GM23338 (cell line): ENCODE measurements around the gene PXDN. TPM values are rescaled to one million over a fixed set of nuclear protein-coding genes. Genes with fewer than 3 reads are reported as not detected.

ENCODE experiments used
- ATAC-seq: fragments of 200-7000 bp; cut with Tn5 transposase; 3 replicates; pipeline ENCODE4 v1.9.1; 2020
- DNase-seq: peaks from one replicate; pipeline ENCODE4 v3.0.0-alpha.2; 2015; ENCODE audit warnings: low spot score
- H2AFZ ChIP-seq: fragments of 200-600 bp; sonication (generic); 2 replicates; pipeline ENCODE4 v1.8.0; 2016; ENCODE audit warnings: antibody characterized with exemption, mild to moderate bottlenecking, moderate library complexity
- H3F3A ChIP-seq: fragments of 200-600 bp; sonication (generic); replicated peaks from 2 replicates; pipeline ENCODE4 v1.8.0; 2017; ENCODE audit warnings: antibody characterized with exemption, mixed run types, low read depth
- H3K27ac ChIP-seq: fragments of 200-600 bp; sonication (generic); 2 replicates; pipeline ENCODE4 v1.6.1; 2016; ENCODE audit warnings: low read depth
- H3K27me3 ChIP-seq: fragments of 200-600 bp; sonication (generic); 2 replicates; pipeline ENCODE4 v1.8.0; 2016; ENCODE audit warnings: mild to moderate bottlenecking, mixed run types, moderate library complexity; ENCODE audit not compliant: insufficient read depth
- H3K36me3 ChIP-seq: fragments of 200-600 bp; sonication (generic); 2 replicates; pipeline ENCODE4 v1.8.0; 2016; ENCODE audit warnings: mild to moderate bottlenecking; ENCODE audit not compliant: insufficient read depth
- H3K4me1 ChIP-seq: fragments of 200-600 bp; sonication (generic); 2 replicates; pipeline ENCODE4 v1.8.0; 2016; ENCODE audit warnings: mild to moderate bottlenecking, moderate library complexity; ENCODE audit not compliant: insufficient read depth
- H3K4me2 ChIP-seq: fragments of 200-600 bp; sonication (generic); 2 replicates; pipeline ENCODE4 v1.7.1; 2017; ENCODE audit warnings: mixed run types
- H3K4me3 ChIP-seq: fragments of 200-600 bp; sonication (generic); 2 replicates; pipeline ENCODE4 v1.6.1; 2016; ENCODE audit warnings: mixed run types
- H3K79me2 ChIP-seq: fragments of 200-600 bp; sonication (generic); replicated peaks from 2 replicates; pipeline ENCODE4 v1.8.0; 2017; ENCODE audit warnings: mild to moderate bottlenecking; ENCODE audit not compliant: insufficient read depth
- H3K9me2 ChIP-seq: fragments of 200-600 bp; sonication (generic); 2 replicates; pipeline ENCODE4 v1.8.0; 2017; ENCODE audit not compliant: insufficient read depth
- H4K20me1 ChIP-seq: fragments of 200-600 bp; sonication (generic); replicated peaks from 2 replicates; pipeline ENCODE4 v1.8.0; 2017; ENCODE audit warnings: mild to moderate bottlenecking; ENCODE audit not compliant: insufficient read depth
- H3K27ac Mint-ChIP-seq: 2 replicates; pipeline ENCODE4 v1.8.0; 2020; ENCODE audit warnings: inconsistent platforms, mild to moderate bottlenecking, moderate library complexity, mixed read lengths
- H3K27me3 Mint-ChIP-seq: 3 replicates; pipeline ENCODE4 v1.8.0; 2022; ENCODE audit warnings: low read depth, mild to moderate bottlenecking, moderate library complexity, mixed read lengths, inconsistent platforms; ENCODE audit not compliant: insufficient read depth, poor library complexity
- H3K36me3 Mint-ChIP-seq: 3 replicates; pipeline ENCODE4 v1.8.0; 2021; ENCODE audit warnings: low read depth, mild to moderate bottlenecking, inconsistent platforms, moderate library complexity, mixed read lengths
- H3K4me1 Mint-ChIP-seq: 3 replicates; pipeline ENCODE4 v1.8.0; 2020; ENCODE audit warnings: mild to moderate bottlenecking, inconsistent platforms, mixed read lengths
- H3K4me3 Mint-ChIP-seq: 3 replicates; pipeline ENCODE4 v1.8.0; 2021; ENCODE audit warnings: moderate library complexity, mild to moderate bottlenecking, inconsistent platforms, mixed read lengths
- H3K9me3 Mint-ChIP-seq: 3 replicates; pipeline ENCODE4 v1.8.0; 2020; ENCODE audit warnings: moderate library complexity, mild to moderate bottlenecking, inconsistent platforms, mixed read lengths
- CREB1 ChIP-seq: fragments of 250-450 bp; sonication (Bioruptor Pico); IDR thresholded peaks from 2 replicates; pipeline ENCODE4 v1.5.0; 2020; ENCODE audit warnings: low read depth, mild to moderate bottlenecking, moderate library complexity
- CTCF ChIP-seq, 2 experiments: fragments of 200-600 bp in 1 of 2; sonication (generic) in 1 of 2; conservative IDR thresholded peaks; 2 replicates each; pipeline versions ENCODE4 v1.5.1 to v1.6.1; 2016 to 2017; ENCODE audit warnings: antibody characterized with exemption in 2 of 2, low read depth in 2 of 2, mild to moderate bottlenecking in 2 of 2, moderate library complexity in 1 of 2
- ETS1 ChIP-seq: IDR thresholded peaks from 2 replicates; pipeline ENCODE4 v1.6.1; 2016; ENCODE audit warnings: antibody characterized with exemption
- EZH2 ChIP-seq: fragments of 200-600 bp; sonication (generic); IDR thresholded peaks from one replicate; pipeline ENCODE4 v1.8.0; 2017; ENCODE audit warnings: antibody characterized with exemption, mild to moderate bottlenecking, low read depth; ENCODE audit not compliant: unreplicated experiment
- EZH2phosphoT487 ChIP-seq: fragments of 200-600 bp; sonication (generic); IDR thresholded peaks from one replicate; pipeline ENCODE4 v1.8.1; 2018; ENCODE audit warnings: antibody characterized with exemption; ENCODE audit not compliant: unreplicated experiment
- JUNB ChIP-seq: IDR thresholded peaks from one replicate; pipeline ENCODE4 v1.6.1; 2016; ENCODE audit warnings: antibody characterized with exemption; ENCODE audit not compliant: unreplicated experiment
- NANOG ChIP-seq: IDR thresholded peaks from 2 replicates; pipeline ENCODE4 v1.6.1; 2016; ENCODE audit warnings: antibody characterized with exemption, borderline replicate concordance
- POLR2AphosphoS5 ChIP-seq: IDR thresholded peaks from 2 replicates; pipeline ENCODE4 v1.6.1; 2016; ENCODE audit warnings: antibody characterized with exemption, low read depth
- STAT1 ChIP-seq: IDR thresholded peaks from one replicate; pipeline ENCODE4 v1.6.1; 2016; ENCODE audit warnings: antibody characterized with exemption; ENCODE audit not compliant: unreplicated experiment
- ZNF114 ChIP-seq: fragments of 250-450 bp; sonication (Bioruptor Pico); IDR thresholded peaks from 2 replicates; pipeline ENCODE4 v1.5.0; 2020; ENCODE audit warnings: mild to moderate bottlenecking, moderate library complexity
- ZNF331 ChIP-seq: fragments of 250-450 bp; sonication (Bioruptor Pico); IDR thresholded peaks from 2 replicates; pipeline ENCODE4 v1.5.0; 2020; ENCODE audit warnings: low read depth, mild to moderate bottlenecking, moderate library complexity
- polyA plus RNA-seq: library from polyadenylated mRNA; unstranded; fragments of >200 nt; fragmentation: Nextera tagmentation; extraction: Ambion mirVana; gene quantifications from 2 replicates; pipeline ENCODE4 v1.2.1, GENCODE V29; 2016
- total RNA-seq: library from RNA; depleted of rRNA; stranded (reverse); fragments of >200 nt; shearing (Covaris generic); gene quantifications from 2 replicates; pipeline ENCODE4 v1.2.3, GENCODE V29; 2014
- TF ChIP-seq, protein P1 (sequence below): IDR thresholded peaks from one replicate; pipeline ENCODE4 v1.6.1; 2018; ENCODE audit warnings: antibody characterized with exemption; ENCODE audit not compliant: unreplicated experiment
- TF ChIP-seq, protein P2 (sequence below): fragments of 250-450 bp; sonication (Bioruptor Pico); IDR thresholded peaks from 2 replicates; pipeline ENCODE4 v1.5.0; 2020; ENCODE audit warnings: mild to moderate bottlenecking, moderate library complexity

PXDN gene
- total and polyA plus RNA-seq, 2 experiments from 2014 or later = 42.2 to 225 TPM

- Mint-ChIP-seq H3K36me3 (peaks cover 6% of the 10 kb centered on the region; the same call in 1 of the 3 replicates), H3K4me3 (no peak overlapping the region), H3K9me3 (no peaks in the 10 kb centered on the region; the same call in 2 of the 3 replicates), H3K27me3 (peaks cover 2% of the 10 kb centered on the region), H3K27ac (no peak overlapping the region), H3K4me1 (peaks cover 27% of the 10 kb centered on the region)
- H3K27ac ChIP-seq = no peak overlapping the region
- no peaks in the 10 kb centered on the region for H3F3A ChIP-seq
- no peaks in the 10 kb centered on the region; the same call in 1 of the 2 replicates for H3K4me1 ChIP-seq
- no peak overlapping the region for H3K4me3 ChIP-seq
- DNase-seq (no peak), ATAC-seq (no peak)
- H3K4me2 ChIP-seq = no peak overlapping the region
- H4K20me1 ChIP-seq = peaks cover 11% of the 10 kb centered on the region; the same call in 1 of the 2 replicates
- no peaks in the 10 kb centered on the region for H3K36me3 ChIP-seq
- H2AFZ ChIP-seq = no peak overlapping the region
- 0 out of 2 replicates have a peak, but pooled peaks cover 12% of the 10 kb centered on the region for H3K9me2 ChIP-seq
- no peaks in the 10 kb centered on the region for H3K27me3 ChIP-seq
- peaks cover 82% of the 10 kb centered on the region for H3K79me2 ChIP-seq
- TF ChIP-seq EZH2phosphoT487 (no peak), POLR2AphosphoS5 (no peak), CREB1 (CRISPR knock-in tag) (no peak), STAT1 (no peak), JUNB (no peak), ETS1 (no peak), ZNF114 (CRISPR knock-in tag) (no peak), NANOG (no peak), ZNF331 (no peak), EZH2 (no peak), CTCF (conservative IDR thresholded peaks at IDR 0.05; ENCODE audit: low read depth in 2 of 2) (no peak)
- TF ChIP-seq, protein P1, sequence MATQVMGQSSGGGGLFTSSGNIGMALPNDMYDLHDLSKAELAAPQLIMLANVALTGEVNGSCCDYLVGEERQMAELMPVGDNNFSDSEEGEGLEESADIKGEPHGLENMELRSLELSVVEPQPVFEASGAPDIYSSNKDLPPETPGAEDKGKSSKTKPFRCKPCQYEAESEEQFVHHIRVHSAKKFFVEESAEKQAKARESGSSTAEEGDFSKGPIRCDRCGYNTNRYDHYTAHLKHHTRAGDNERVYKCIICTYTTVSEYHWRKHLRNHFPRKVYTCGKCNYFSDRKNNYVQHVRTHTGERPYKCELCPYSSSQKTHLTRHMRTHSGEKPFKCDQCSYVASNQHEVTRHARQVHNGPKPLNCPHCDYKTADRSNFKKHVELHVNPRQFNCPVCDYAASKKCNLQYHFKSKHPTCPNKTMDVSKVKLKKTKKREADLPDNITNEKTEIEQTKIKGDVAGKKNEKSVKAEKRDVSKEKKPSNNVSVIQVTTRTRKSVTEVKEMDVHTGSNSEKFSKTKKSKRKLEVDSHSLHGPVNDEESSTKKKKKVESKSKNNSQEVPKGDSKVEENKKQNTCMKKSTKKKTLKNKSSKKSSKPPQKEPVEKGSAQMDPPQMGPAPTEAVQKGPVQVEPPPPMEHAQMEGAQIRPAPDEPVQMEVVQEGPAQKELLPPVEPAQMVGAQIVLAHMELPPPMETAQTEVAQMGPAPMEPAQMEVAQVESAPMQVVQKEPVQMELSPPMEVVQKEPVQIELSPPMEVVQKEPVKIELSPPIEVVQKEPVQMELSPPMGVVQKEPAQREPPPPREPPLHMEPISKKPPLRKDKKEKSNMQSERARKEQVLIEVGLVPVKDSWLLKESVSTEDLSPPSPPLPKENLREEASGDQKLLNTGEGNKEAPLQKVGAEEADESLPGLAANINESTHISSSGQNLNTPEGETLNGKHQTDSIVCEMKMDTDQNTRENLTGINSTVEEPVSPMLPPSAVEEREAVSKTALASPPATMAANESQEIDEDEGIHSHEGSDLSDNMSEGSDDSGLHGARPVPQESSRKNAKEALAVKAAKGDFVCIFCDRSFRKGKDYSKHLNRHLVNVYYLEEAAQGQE = no peak
- TF ChIP-seq, protein P2, sequence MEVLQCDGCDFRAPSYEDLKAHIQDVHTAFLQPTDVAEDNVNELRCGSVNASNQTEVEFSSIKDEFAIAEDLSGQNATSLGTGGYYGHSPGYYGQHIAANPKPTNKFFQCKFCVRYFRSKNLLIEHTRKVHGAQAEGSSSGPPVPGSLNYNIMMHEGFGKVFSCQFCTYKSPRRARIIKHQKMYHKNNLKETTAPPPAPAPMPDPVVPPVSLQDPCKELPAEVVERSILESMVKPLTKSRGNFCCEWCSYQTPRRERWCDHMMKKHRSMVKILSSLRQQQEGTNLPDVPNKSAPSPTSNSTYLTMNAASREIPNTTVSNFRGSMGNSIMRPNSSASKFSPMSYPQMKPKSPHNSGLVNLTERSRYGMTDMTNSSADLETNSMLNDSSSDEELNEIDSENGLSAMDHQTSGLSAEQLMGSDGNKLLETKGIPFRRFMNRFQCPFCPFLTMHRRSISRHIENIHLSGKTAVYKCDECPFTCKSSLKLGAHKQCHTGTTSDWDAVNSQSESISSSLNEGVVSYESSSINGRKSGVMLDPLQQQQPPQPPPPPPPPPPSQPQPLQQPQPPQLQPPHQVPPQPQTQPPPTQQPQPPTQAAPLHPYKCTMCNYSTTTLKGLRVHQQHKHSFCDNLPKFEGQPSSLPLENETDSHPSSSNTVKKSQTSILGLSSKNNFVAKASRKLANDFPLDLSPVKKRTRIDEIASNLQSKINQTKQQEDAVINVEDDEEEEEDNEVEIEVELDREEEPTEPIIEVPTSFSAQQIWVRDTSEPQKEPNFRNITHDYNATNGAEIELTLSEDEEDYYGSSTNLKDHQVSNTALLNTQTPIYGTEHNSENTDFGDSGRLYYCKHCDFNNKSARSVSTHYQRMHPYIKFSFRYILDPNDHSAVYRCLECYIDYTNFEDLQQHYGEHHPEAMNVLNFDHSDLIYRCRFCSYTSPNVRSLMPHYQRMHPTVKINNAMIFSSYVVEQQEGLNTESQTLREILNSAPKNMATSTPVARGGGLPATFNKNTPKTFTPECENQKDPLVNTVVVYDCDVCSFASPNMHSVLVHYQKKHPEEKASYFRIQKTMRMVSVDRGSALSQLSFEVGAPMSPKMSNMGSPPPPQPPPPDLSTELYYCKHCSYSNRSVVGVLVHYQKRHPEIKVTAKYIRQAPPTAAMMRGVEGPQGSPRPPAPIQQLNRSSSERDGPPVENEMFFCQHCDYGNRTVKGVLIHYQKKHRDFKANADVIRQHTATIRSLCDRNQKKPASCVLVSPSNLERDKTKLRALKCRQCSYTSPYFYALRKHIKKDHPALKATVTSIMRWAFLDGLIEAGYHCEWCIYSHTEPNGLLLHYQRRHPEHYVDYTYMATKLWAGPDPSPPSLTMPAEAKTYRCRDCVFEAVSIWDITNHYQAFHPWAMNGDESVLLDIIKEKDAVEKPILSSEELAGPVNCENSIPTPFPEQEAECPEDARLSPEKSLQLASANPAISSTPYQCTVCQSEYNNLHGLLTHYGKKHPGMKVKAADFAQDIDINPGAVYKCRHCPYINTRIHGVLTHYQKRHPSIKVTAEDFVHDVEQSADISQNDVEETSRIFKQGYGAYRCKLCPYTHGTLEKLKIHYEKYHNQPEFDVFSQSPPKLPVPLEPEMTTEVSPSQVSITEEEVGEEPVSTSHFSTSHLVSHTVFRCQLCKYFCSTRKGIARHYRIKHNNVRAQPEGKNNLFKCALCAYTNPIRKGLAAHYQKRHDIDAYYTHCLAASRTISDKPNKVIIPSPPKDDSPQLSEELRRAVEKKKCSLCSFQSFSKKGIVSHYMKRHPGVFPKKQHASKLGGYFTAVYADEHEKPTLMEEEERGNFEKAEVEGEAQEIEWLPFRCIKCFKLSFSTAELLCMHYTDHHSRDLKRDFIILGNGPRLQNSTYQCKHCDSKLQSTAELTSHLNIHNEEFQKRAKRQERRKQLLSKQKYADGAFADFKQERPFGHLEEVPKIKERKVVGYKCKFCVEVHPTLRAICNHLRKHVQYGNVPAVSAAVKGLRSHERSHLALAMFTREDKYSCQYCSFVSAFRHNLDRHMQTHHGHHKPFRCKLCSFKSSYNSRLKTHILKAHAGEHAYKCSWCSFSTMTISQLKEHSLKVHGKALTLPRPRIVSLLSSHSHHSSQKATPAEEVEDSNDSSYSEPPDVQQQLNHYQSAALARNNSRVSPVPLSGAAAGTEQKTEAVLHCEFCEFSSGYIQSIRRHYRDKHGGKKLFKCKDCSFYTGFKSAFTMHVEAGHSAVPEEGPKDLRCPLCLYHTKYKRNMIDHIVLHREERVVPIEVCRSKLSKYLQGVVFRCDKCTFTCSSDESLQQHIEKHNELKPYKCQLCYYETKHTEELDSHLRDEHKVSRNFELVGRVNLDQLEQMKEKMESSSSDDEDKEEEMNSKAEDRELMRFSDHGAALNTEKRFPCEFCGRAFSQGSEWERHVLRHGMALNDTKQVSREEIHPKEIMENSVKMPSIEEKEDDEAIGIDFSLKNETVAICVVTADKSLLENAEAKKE (CRISPR knock-in tag) = no peak
Observed at GRCh38 chr2:1722692-1723091, 21.6 kb downstream of the PXDN start.
